Sigmoid colon (tissue), 7 donors: Measurements from ENCODE around the gene GALNT1. TPM values are rescaled to one million over a fixed set of nuclear protein-coding genes. Genes with fewer than 3 reads are reported as not detected.

Experiments used
- DNase-seq: peaks from one replicate; pipeline ENCODE4 v3.0.0-alpha.2; 2019
- H3K27ac ChIP-seq, 4 donors: fragments of 200-600 bp; sonication (generic); one replicate each; pipeline ENCODE4 v1.5.1; 2016 to 2019; ENCODE audit warnings: mild to moderate bottlenecking in 1 of 4
- H3K27me3 ChIP-seq, 3 donors: fragments of 200-600 bp; sonication (generic); one replicate each; pipeline ENCODE4 v1.5.1; 2019; ENCODE audit warnings: mild to moderate bottlenecking in 1 of 3
- H3K36me3 ChIP-seq, 4 donors: fragments of 200-600 bp; sonication (generic); one replicate each; pipeline ENCODE4 v1.5.1; 2016 to 2019
- H3K4me1 ChIP-seq, 4 donors: fragments of 200-600 bp; sonication (generic); one replicate each; pipeline ENCODE4 v1.5.1; 2017 to 2019
- H3K4me3 ChIP-seq, 4 donors: fragments of 200-600 bp; sonication (generic); one replicate each; pipeline ENCODE4 v1.5.1; 2017 to 2019; ENCODE audit warnings: mild to moderate bottlenecking in 2 of 4, moderate library complexity in 1 of 4
- H3K9me3 ChIP-seq, 4 donors: fragments of 200-600 bp in 3 of 4; sonication (generic) in 3 of 4; one replicate each; pipeline versions ENCODE4 v1.5.1 to v1.6.1; 2013 to 2019
- EP300 ChIP-seq, 4 donors: sonication (generic); formaldehyde crosslinking; IDR thresholded peaks; one replicate each; pipeline ENCODE4 v1.6.1; 2017; ENCODE audit warnings: antibody characterized with exemption in 4 of 4
- POLR2A ChIP-seq, 2 donors: fragments of 450-650 bp; IDR thresholded peaks; one replicate each; pipeline ENCODE4 v1.6.1; 2016; ENCODE audit warnings: antibody characterized with exemption in 2 of 2, mild to moderate bottlenecking in 2 of 2, moderate library complexity in 2 of 2
- POLR2AphosphoS5 ChIP-seq, 4 donors: sonication (generic); formaldehyde crosslinking; IDR thresholded peaks; one replicate each; pipeline ENCODE4 v1.6.1; 2017; ENCODE audit warnings: antibody characterized with exemption in 4 of 4
- whole genome bisulfite sequencing, 2 donors: extraction: QIAGEN DNeasy Blood & Tissue Kit; methylation state at CpG; one replicate each; pipeline ENCODE4 v1.1.7; 2013; 5-methylcytosine and 5-hydroxymethylcytosine counted together
- intact Hi-C: fragments of 100-400 bp; cut with DNase I; formaldehyde crosslinking; loops from one replicate; pipeline ENCODE4 v1.15.1; 2023
- polyA plus RNA-seq, 3 donors: library from polyadenylated mRNA; stranded (reverse); fragments of 200-250 nt; gene quantifications; one replicate each; pipeline ENCODE4 v1.2.3, GENCODE V29; 2013
- total RNA-seq, 4 donors: library from RNA; depleted of rRNA; stranded (reverse); fragments of >200 nt; gene quantifications; one replicate each; pipeline ENCODE4 v1.1.0, GENCODE V29; 2016
- TF ChIP-seq, protein P1 (sequence below), 4 experiments: fragments of 450-650 bp in 3 of 4; fragments of 200-600 bp in 1 of 4; IDR thresholded peaks; one replicate each; pipeline ENCODE4 v1.5.1; 2016 to 2019; ENCODE audit warnings: antibody characterized with exemption in 4 of 4, mild to moderate bottlenecking in 3 of 4, moderate library complexity in 2 of 4
- donor health status: healthy with polysubstance abuse.
- donor health status: Bipolar disorder and iron deficiency.
- donor health status: healthy.

Gene GALNT1
- total and polyA plus RNA-seq, 7 donors: 21.5 to 33.9 (median 29.7) TPM

GRCh38 chr18:35588122-35588521 is 6.6 kb downstream of the GALNT1 start:
- intact Hi-C loops: loop anchor here (10.0 kb wide), 2 partner anchors 67 to 203 kb away; no protein-coding TSS in a partner anchor
- TF ChIP-seq EP300 (IDR thresholded peaks at IDR 0.05): no peak
- TF ChIP-seq POLR2A (IDR thresholded peaks at IDR 0.05): no peak
- TF ChIP-seq, protein P1, sequence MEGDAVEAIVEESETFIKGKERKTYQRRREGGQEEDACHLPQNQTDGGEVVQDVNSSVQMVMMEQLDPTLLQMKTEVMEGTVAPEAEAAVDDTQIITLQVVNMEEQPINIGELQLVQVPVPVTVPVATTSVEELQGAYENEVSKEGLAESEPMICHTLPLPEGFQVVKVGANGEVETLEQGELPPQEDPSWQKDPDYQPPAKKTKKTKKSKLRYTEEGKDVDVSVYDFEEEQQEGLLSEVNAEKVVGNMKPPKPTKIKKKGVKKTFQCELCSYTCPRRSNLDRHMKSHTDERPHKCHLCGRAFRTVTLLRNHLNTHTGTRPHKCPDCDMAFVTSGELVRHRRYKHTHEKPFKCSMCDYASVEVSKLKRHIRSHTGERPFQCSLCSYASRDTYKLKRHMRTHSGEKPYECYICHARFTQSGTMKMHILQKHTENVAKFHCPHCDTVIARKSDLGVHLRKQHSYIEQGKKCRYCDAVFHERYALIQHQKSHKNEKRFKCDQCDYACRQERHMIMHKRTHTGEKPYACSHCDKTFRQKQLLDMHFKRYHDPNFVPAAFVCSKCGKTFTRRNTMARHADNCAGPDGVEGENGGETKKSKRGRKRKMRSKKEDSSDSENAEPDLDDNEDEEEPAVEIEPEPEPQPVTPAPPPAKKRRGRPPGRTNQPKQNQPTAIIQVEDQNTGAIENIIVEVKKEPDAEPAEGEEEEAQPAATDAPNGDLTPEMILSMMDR (IDR thresholded peaks at IDR 0.05): no peak
- no peak for TF ChIP-seq POLR2AphosphoS5 (IDR thresholded peaks at IDR 0.05)
- Histone ChIP-seq H3K27me3 (no peaks in the 10 kb centered on the region), H3K9me3 (peaks cover 0 to 4% (median 1%) of the 10 kb centered on the region in 4 donors), H3K36me3 (no peaks in the 10 kb centered on the region), H3K27ac (no peak overlapping the region), H3K4me3 (no peak overlapping the region), H3K4me1 (peaks cover 0 to 29% (median 21%) of the 10 kb centered on the region in 4 donors)
- 91 to 93% methylated on average over 4 of the region's 4 CpGs for whole genome bisulfite sequencing, 2 donors
- DNase-seq: no peak

DNA sequence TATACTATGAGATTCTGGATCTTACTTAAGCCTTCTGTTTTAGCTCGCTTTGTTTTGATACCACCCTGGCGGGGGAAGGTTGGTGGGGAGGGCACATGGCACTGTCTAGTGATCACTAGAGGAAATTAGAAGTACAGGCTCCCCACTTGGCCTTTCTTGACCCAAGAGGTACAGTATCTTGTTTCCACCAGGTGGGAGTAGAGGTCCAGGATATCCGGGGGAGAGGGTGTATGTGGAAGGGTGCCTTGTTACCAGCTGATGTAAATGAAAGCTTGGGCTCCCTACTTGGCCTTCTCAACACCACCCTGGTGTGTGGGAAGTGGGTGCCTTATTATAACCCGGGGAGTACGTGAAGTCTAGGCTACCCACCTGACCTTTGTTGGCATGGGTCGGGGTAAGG is 7.5 kb downstream of the GALNT1 start:
- WGBS, 2 donors: 87 to 94% methylated on average over 6 of the region's 6 CpGs

DNA sequence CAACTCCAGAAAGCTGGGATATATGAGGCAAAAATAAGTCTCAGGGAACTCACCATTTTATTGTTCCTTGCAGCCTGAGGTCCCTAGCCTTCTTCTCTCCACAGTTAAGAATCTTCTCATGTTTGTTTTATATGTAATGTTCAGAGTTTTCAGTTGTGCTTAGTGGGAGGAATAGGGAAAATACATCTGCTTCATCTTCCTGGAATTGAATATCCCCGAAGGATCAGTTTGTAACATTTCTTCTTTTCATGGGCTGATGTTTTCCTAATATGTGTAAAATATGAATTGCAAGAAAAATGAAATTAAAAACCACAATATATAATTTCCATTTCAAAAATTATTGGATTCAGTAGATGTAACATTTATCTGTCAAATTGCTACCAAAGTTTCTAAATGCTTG is 8.0 kb downstream of the GALNT1 start:
- no peak for TF ChIP-seq POLR2A (IDR thresholded peaks at IDR 0.05)
- no peak for TF ChIP-seq EP300 (IDR thresholded peaks at IDR 0.05)
- TF ChIP-seq, protein P1 (IDR thresholded peaks at IDR 0.05): no peak
- no peak for TF ChIP-seq POLR2AphosphoS5 (IDR thresholded peaks at IDR 0.05)
- Histone ChIP-seq H3K4me3 (no peak overlapping the region), H3K4me1 (peaks cover 0 to 28% (median 16%) of the 10 kb centered on the region in 4 donors), H3K36me3 (no peaks in the 10 kb centered on the region), H3K27me3 (no peaks in the 10 kb centered on the region), H3K27ac (no peak overlapping the region), H3K9me3 (peaks cover 0 to 4% (median 1%) of the 10 kb centered on the region in 4 donors)
- no peak for DNase-seq
- WGBS, 2 donors: 95 to 100% methylated on average over 1 of the region's 1 CpG
- intact Hi-C loops: loop anchor here (10.0 kb wide), 2 partner anchors 65 to 205 kb away; no protein-coding TSS in a partner anchor

More for the DNA sequence above, 7.5 kb downstream of the GALNT1 start:
- TF ChIP-seq EP300 (IDR thresholded peaks at IDR 0.05): no peak
- H3K36me3 ChIP-seq: no peaks in the 10 kb centered on the region
- H3K27ac ChIP-seq: no peak overlapping the region
- H3K4me1 ChIP-seq: peaks cover 0 to 26% (median 16%) of the 10 kb centered on the region in 4 donors
- H3K27me3 ChIP-seq: no peaks in the 10 kb centered on the region
- H3K9me3 ChIP-seq: peaks cover 0 to 4% (median 1%) of the 10 kb centered on the region in 4 donors
- no peak for DNase-seq
- intact Hi-C loops: loop anchor here (10.0 kb wide), 2 partner anchors 66 to 204 kb away; no protein-coding TSS in a partner anchor
- H3K4me3 ChIP-seq: no peak overlapping the region

DNA sequence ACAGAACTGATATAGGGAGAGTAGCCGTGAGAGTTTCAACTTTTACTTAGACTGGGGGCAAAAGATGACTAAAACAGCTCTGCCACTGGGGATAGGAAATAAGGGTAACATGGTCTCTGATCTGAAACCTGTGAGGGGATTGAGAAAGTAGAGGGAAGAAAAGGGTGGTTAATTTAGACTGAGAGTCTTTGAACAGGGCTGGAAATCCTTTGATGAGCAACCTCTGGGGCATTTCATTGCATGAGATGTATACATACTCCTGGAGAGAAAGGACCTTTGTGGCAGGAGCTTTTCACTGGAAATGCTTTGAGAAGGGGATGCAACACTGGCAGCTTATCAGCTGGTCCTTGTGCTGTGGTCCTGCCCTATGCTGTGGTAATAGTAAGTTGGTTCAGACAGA is 9.4 kb downstream of the GALNT1 start:
- intact Hi-C loops: no loop called here
- Histone ChIP-seq H3K4me1 (peaks cover 0 to 40% (median 16%) of the 10 kb centered on the region in 4 donors), H3K27ac (no peak overlapping the region), H3K27me3 (no peaks in the 10 kb centered on the region), H3K36me3 (no peaks in the 10 kb centered on the region), H3K4me3 (no peak overlapping the region), H3K9me3 (peaks cover 0 to 4% (median 1%) of the 10 kb centered on the region in 4 donors)
- TF ChIP-seq EP300 (IDR thresholded peaks at IDR 0.05) (no peak), POLR2AphosphoS5 (IDR thresholded peaks at IDR 0.05) (no peak), POLR2A (IDR thresholded peaks at IDR 0.05) (no peak)
- TF ChIP-seq, protein P1 (IDR thresholded peaks at IDR 0.05): no peak
- no peak for DNase-seq
- 88 to 93% methylated on average over 1 of the region's 1 CpG for WGBS, 2 donors

DNA sequence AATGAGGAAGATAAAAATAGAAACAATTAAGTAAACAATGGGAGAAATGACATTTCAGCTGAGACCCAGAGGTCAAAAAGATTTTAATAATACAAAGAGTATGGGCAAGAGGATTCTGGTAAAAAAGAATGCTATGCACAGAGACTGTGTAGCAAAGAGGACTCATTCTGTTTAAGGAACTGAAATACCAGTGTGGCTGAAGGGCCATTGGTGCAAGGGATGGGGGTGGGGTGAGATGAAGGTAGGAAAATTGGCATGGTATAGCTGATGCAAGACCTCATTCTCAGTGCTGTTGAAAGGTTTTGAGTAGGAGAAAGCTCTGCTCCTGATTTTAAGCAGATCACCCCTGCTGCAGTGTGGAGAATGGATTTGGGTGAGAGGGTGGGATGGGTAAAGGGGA is 10.8 kb downstream of the GALNT1 start:
- H3K4me1 ChIP-seq: peaks cover 0 to 40% (median 16%) of the 10 kb centered on the region in 4 donors
- no peaks in the 10 kb centered on the region for H3K36me3 ChIP-seq
- no peak overlapping the region for H3K27ac ChIP-seq
- H3K4me3 ChIP-seq: no peak overlapping the region
- intact Hi-C loops: no loop called here
- no peak for DNase-seq
- no peaks in the 10 kb centered on the region for H3K27me3 ChIP-seq
- no peak for TF ChIP-seq EP300 (IDR thresholded peaks at IDR 0.05)
- TF ChIP-seq, protein P1 (IDR thresholded peaks at IDR 0.05): no peak
- no peak for TF ChIP-seq POLR2AphosphoS5 (IDR thresholded peaks at IDR 0.05)
- no peak for TF ChIP-seq POLR2A (IDR thresholded peaks at IDR 0.05)
- H3K9me3 ChIP-seq: peaks cover 0 to 4% (median 1%) of the 10 kb centered on the region in 4 donors
